GM12892 (cell line): Measurements from ENCODE around the gene HP.

Experiments used
- POLR2A ChIP-seq: IDR thresholded peaks from 2 replicates; pipeline ENCODE4 v1.6.1; 2011; ENCODE audit warnings: low read depth, low read length, control low read depth
- POLR2AphosphoS5 ChIP-seq: IDR thresholded peaks from 2 replicates; pipeline ENCODE4 v1.6.1; 2011; ENCODE audit warnings: low read depth, low read length, control low read depth
- TAF1 ChIP-seq: IDR thresholded peaks from 2 replicates; pipeline ENCODE4 v1.6.1; 2011; ENCODE audit warnings: low read depth, mild to moderate bottlenecking, control low read depth, low read length, borderline replicate concordance

GRCh38 chr16:72109300-72109699, 55.0 kb downstream of the HP start:
- no peak for TF ChIP-seq POLR2A
- no peak for TF ChIP-seq TAF1
- TF ChIP-seq POLR2AphosphoS5, result no peak
